Loucy (cell line): Measurements from ENCODE around the gene SMAP1.

Experiments
- H2AFZ ChIP-seq: fragments of 200-600 bp; sonication (generic); 2 replicates; pipeline ENCODE4 v1.6.0; 2016; ENCODE audit warnings: antibody characterized with exemption, mild to moderate bottlenecking, low read length, moderate library complexity
- H3F3A ChIP-seq: fragments of 200-600 bp; 2 replicates; pipeline ENCODE4 v1.6.0; 2016; ENCODE audit warnings: antibody characterized with exemption, low read depth, mild to moderate bottlenecking
- H3K27me3 ChIP-seq: fragments of 200-600 bp; sonication (generic); 2 replicates; pipeline ENCODE4 v1.6.1; 2014; ENCODE audit warnings: low read length, mild to moderate bottlenecking; ENCODE audit not compliant: insufficient read depth, poor library complexity, severe bottlenecking
- H3K36me3 ChIP-seq: fragments of 200-600 bp; sonication (generic); 2 replicates; pipeline ENCODE4 v1.6.1; 2016; ENCODE audit warnings: low read length; ENCODE audit not compliant: insufficient read depth
- H3K4me1 ChIP-seq: fragments of 200-600 bp; sonication (generic); 2 replicates; pipeline ENCODE4 v1.5.1; 2014; ENCODE audit warnings: low read length, mild to moderate bottlenecking; ENCODE audit not compliant: insufficient read depth, poor library complexity, severe bottlenecking
- H3K4me2 ChIP-seq: fragments of 200-600 bp; sonication (generic); 2 replicates; pipeline ENCODE4 v1.6.0; 2014; ENCODE audit warnings: antibody characterized with exemption, low read length, low read depth, mild to moderate bottlenecking; ENCODE audit not compliant: poor library complexity, severe bottlenecking
- H3K4me3 ChIP-seq: fragments of 200-600 bp; sonication (generic); 2 replicates; pipeline ENCODE4 v1.5.1; 2014; ENCODE audit warnings: low read length, mild to moderate bottlenecking, mixed read lengths; ENCODE audit not compliant: poor library complexity, severe bottlenecking
- H3K79me2 ChIP-seq: fragments of 200-600 bp; sonication (generic); 2 replicates; pipeline ENCODE4 v1.6.1; 2014; ENCODE audit warnings: low read length; ENCODE audit not compliant: insufficient read depth
- H3K9ac ChIP-seq: fragments of 200-600 bp; sonication (generic); 2 replicates; pipeline ENCODE4 v1.6.0; 2014; ENCODE audit warnings: mild to moderate bottlenecking, low read depth, low read length, moderate library complexity; ENCODE audit not compliant: poor library complexity, severe bottlenecking
- H3K9me2 ChIP-seq: fragments of 200-600 bp; sonication (generic); replicated peaks from 2 replicates; pipeline ENCODE4 v1.6.1; 2016; ENCODE audit warnings: low read depth, low read length, mixed read lengths
- H3K9me3 ChIP-seq: fragments of 200-600 bp; sonication (generic); 2 replicates; pipeline ENCODE4 v1.6.1; 2014; ENCODE audit warnings: mild to moderate bottlenecking, antibody characterized with exemption, low read length, low read depth; ENCODE audit not compliant: insufficient read depth
- H4K20me1 ChIP-seq: fragments of 200-600 bp; sonication (generic); 2 replicates; pipeline ENCODE4 v1.6.0; 2014; ENCODE audit warnings: antibody characterized with exemption, low read length, mild to moderate bottlenecking; ENCODE audit not compliant: insufficient read depth, poor library complexity, severe bottlenecking
- CTCF ChIP-seq: fragments of 200-600 bp; sonication (generic); conservative IDR thresholded peaks from 2 replicates; pipeline ENCODE4 v1.5.1; 2014; ENCODE audit warnings: mild to moderate bottlenecking, antibody characterized with exemption, low read length
- EZH2phosphoT487 ChIP-seq: fragments of 200-600 bp; IDR thresholded peaks from 2 replicates; pipeline ENCODE4 v1.6.1; 2018; ENCODE audit warnings: antibody characterized with exemption, mild to moderate bottlenecking, moderate library complexity, borderline replicate concordance

The SMAP1 gene

GRCh38 chr6:70863343-70863742 lies 195.7 kb downstream of the SMAP1 start:
- Histone ChIP-seq H4K20me1 (no peaks in the 10 kb centered on the region), H2AFZ (no peak overlapping the region), H3K4me2 (no peak overlapping the region), H3K27me3 (no peaks in the 10 kb centered on the region), H3K79me2 (no peaks in the 10 kb centered on the region), H3K4me1 (peaks cover 7% of the 10 kb centered on the region), H3K36me3 (peaks cover 31% of the 10 kb centered on the region; the same call in 1 of the 2 replicates), H3K9me3 (no peaks in the 10 kb centered on the region), H3K9ac (no peak overlapping the region), H3F3A (no peaks in the 10 kb centered on the region), H3K9me2 (no peaks in the 10 kb centered on the region), H3K4me3 (no peak overlapping the region)
- TF ChIP-seq EZH2phosphoT487 = no peak

GRCh38 chr6:70864401-70864800 lies 196.7 kb downstream of the SMAP1 start:
- H3K9me2 ChIP-seq = no peaks in the 10 kb centered on the region
- peaks cover 7% of the 10 kb centered on the region for H3K4me1 ChIP-seq
- H3F3A ChIP-seq = no peaks in the 10 kb centered on the region
- no peak overlapping the region for H3K9ac ChIP-seq
- H3K36me3 ChIP-seq = peaks cover 20% of the 10 kb centered on the region; the same call in 1 of the 2 replicates
- H3K4me3 ChIP-seq = no peak overlapping the region
- H3K4me2 ChIP-seq = no peak overlapping the region
- no peaks in the 10 kb centered on the region for H3K27me3 ChIP-seq
- no peak for TF ChIP-seq EZH2phosphoT487
- H3K9me3 ChIP-seq = no peaks in the 10 kb centered on the region
- H2AFZ ChIP-seq = no peak overlapping the region
- H4K20me1 ChIP-seq = no peaks in the 10 kb centered on the region
- H3K79me2 ChIP-seq = no peaks in the 10 kb centered on the region

GRCh38 chr6:70872469-70872868 lies 204.8 kb downstream of the SMAP1 start:
- H3K27me3 ChIP-seq = no peaks in the 10 kb centered on the region
- H3K9me2 ChIP-seq = no peaks in the 10 kb centered on the region
- no peaks in the 10 kb centered on the region for H3K4me1 ChIP-seq
- no peaks in the 10 kb centered on the region for H3F3A ChIP-seq
- no peak for TF ChIP-seq CTCF
- no peak for TF ChIP-seq EZH2phosphoT487
- H3K36me3 ChIP-seq = no peaks in the 10 kb centered on the region
- H4K20me1 ChIP-seq = no peaks in the 10 kb centered on the region
- H3K4me2 ChIP-seq = no peak overlapping the region
- H3K9ac ChIP-seq = no peak overlapping the region
- H2AFZ ChIP-seq = no peak overlapping the region
- H3K9me3 ChIP-seq = peaks cover 17% of the 10 kb centered on the region
- H3K4me3 ChIP-seq = no peak overlapping the region
- H3K79me2 ChIP-seq = no peaks in the 10 kb centered on the region

GRCh38 chr6:70874181-70874913 lies 206.7 kb downstream of the SMAP1 start:
- H3K79me2 ChIP-seq = no peaks in the 10 kb centered on the region
- H3K27me3 ChIP-seq = no peaks in the 10 kb centered on the region
- peaks cover 17% of the 10 kb centered on the region for H3K9me3 ChIP-seq
- H4K20me1 ChIP-seq = no peaks in the 10 kb centered on the region
- no peak overlapping the region for H3K9ac ChIP-seq
- no peaks in the 10 kb centered on the region for H3K9me2 ChIP-seq
- H3K36me3 ChIP-seq = no peaks in the 10 kb centered on the region
- no peak for TF ChIP-seq EZH2phosphoT487
- no peak for TF ChIP-seq CTCF
- no peak overlapping the region for H3K4me2 ChIP-seq
- no peak overlapping the region for H2AFZ ChIP-seq
- no peaks in the 10 kb centered on the region for H3K4me1 ChIP-seq
- H3F3A ChIP-seq = no peaks in the 10 kb centered on the region
- no peak overlapping the region for H3K4me3 ChIP-seq
